Retinal pigment epithelial cell (primary cell): ENCODE measurements around the gene RPH3AL.

Experiments used
- DNase-seq: peaks from one replicate; pipeline ENCODE4 v3.0.0-alpha.2; 2010; ENCODE audit warnings: low read depth
- H3K4me3 ChIP-seq: 2 replicates; pipeline ENCODE4 v1.5.1; 2011; ENCODE audit warnings: mild to moderate bottlenecking, low read length, control low read depth, moderate library complexity
- CTCF ChIP-seq: conservative IDR thresholded peaks from 2 replicates; pipeline ENCODE4 v1.5.1; 2011; ENCODE audit warnings: low read depth, low read length, control low read depth, inconsistent platforms

RPH3AL gene

GRCh38 chr17:356671-357434, 4.2 kb upstream of the RPH3AL start:
- TF ChIP-seq CTCF: no peak

GRCh38 chr17:354651-355556, 2.3 kb upstream of the RPH3AL start:
- TF ChIP-seq CTCF: no peak
- no peak for DNase-seq
- no peak overlapping the region for H3K4me3 ChIP-seq

More at GRCh38 chr17:356671-357434, 4.2 kb upstream of the RPH3AL start:
- no peak for DNase-seq
- H3K4me3 ChIP-seq: no peak overlapping the region

GRCh38 chr17:353838-354234, 1.2 kb upstream of the RPH3AL start:
- H3K4me3 ChIP-seq: no peak overlapping the region
- no peak for DNase-seq
- no peak for TF ChIP-seq CTCF

- H3K4me3 ChIP-seq: no peak overlapping the region
- no peak for TF ChIP-seq CTCF
- DNase-seq: no peak
Measured at GRCh38 chr17:353213-353837, 718 bp upstream of the RPH3AL start.

- no peak for DNase-seq
- TF ChIP-seq CTCF: no peak
- H3K4me3 ChIP-seq: no peak overlapping the region
Measured at GRCh38 chr17:351875-352420, 659 bp downstream of the RPH3AL start.

GRCh38 chr17:351449-351738, 1.2 kb downstream of the RPH3AL start:
- TF ChIP-seq CTCF: no peak
- no peak overlapping the region for H3K4me3 ChIP-seq
- DNase-seq: no peak
